DOHH2 (cell line): Measurements from ENCODE around the gene RNF167.

ENCODE experiments used
- EZH2phosphoT487 ChIP-seq: fragments of 200-600 bp; sonication (generic); IDR thresholded peaks from 2 replicates; pipeline ENCODE4 v1.6.1; 2017; ENCODE audit warnings: borderline replicate concordance, mild to moderate bottlenecking, antibody characterized with exemption, low read length, moderate library complexity, mixed read lengths
- TF ChIP-seq, protein P1 (sequence below): fragments of 200-600 bp; sonication (generic); IDR thresholded peaks from one replicate; pipeline ENCODE4 v1.5.1; 2014; ENCODE audit warnings: antibody characterized with exemption, mild to moderate bottlenecking, low read depth, low read length; ENCODE audit not compliant: poor library complexity, severe bottlenecking

DNA sequence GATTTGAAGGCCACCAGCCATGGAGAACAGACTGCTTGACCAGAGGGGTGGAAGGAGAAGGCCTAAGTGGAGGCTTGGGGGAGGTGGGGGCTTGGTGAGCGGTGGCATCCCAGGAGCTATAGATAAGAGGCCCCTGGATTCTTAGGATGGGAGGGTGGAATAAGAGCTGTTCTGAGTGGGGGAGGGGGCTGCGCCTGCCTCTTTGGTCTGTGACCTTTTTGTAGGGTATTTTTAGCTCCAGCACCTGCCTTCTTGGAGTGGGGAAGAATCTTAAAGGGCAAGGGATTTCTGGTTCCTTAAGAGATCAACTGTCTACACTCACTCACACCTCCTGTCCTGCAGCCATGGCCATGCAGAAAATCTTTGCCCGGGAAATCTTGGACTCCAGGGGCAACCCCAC is 11.4 kb downstream of the RNF167 start:
- TF ChIP-seq, protein P1, sequence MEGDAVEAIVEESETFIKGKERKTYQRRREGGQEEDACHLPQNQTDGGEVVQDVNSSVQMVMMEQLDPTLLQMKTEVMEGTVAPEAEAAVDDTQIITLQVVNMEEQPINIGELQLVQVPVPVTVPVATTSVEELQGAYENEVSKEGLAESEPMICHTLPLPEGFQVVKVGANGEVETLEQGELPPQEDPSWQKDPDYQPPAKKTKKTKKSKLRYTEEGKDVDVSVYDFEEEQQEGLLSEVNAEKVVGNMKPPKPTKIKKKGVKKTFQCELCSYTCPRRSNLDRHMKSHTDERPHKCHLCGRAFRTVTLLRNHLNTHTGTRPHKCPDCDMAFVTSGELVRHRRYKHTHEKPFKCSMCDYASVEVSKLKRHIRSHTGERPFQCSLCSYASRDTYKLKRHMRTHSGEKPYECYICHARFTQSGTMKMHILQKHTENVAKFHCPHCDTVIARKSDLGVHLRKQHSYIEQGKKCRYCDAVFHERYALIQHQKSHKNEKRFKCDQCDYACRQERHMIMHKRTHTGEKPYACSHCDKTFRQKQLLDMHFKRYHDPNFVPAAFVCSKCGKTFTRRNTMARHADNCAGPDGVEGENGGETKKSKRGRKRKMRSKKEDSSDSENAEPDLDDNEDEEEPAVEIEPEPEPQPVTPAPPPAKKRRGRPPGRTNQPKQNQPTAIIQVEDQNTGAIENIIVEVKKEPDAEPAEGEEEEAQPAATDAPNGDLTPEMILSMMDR, result no peak
- no peak for TF ChIP-seq EZH2phosphoT487
